Measurements from ENCODE around the gene PLP2. TPM values are rescaled to one million over a fixed set of nuclear protein-coding genes. Genes with fewer than 3 reads are reported as not detected.

PLP2 gene
- total RNA-seq, 1 experiment from 2014 or later = 308 TPM

DNA sequence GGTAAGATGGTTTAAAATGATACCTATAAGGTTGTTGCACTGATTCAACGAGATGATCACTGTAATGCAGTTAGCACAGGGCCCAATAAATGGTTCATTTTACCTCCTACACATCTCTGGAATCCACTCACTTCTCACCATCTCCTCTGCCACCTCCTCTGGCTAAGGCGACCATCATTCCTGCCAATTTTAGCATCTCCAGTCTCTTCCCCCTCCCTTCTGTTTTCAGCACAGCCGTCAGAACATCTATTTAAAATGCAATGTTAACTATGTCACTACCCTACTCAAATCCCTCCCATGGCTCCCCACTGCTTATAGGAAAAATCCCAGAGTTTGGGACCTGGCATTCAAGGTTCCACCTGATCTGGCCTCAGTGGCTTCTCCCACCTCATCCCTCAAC is 31.8 kb downstream of the PLP2 start:
- BruUV-seq (replicated peaks) = no TSS peak
- TF ChIP-seq, protein P1, sequence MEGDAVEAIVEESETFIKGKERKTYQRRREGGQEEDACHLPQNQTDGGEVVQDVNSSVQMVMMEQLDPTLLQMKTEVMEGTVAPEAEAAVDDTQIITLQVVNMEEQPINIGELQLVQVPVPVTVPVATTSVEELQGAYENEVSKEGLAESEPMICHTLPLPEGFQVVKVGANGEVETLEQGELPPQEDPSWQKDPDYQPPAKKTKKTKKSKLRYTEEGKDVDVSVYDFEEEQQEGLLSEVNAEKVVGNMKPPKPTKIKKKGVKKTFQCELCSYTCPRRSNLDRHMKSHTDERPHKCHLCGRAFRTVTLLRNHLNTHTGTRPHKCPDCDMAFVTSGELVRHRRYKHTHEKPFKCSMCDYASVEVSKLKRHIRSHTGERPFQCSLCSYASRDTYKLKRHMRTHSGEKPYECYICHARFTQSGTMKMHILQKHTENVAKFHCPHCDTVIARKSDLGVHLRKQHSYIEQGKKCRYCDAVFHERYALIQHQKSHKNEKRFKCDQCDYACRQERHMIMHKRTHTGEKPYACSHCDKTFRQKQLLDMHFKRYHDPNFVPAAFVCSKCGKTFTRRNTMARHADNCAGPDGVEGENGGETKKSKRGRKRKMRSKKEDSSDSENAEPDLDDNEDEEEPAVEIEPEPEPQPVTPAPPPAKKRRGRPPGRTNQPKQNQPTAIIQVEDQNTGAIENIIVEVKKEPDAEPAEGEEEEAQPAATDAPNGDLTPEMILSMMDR (IDR thresholded peaks at IDR 0.05; ENCODE audit: unreplicated experiment) = no peak
- Mint-ChIP-seq H3K27ac (ENCODE audit: low read depth, unreplicated experiment) (no peak overlapping the region), H3K4me1 (ENCODE audit: insufficient read depth, unreplicated experiment) (no peaks in the 10 kb centered on the region), H3K9me3 (ENCODE audit: unreplicated experiment) (peaks cover 2% of the 10 kb centered on the region), H3K4me3 (ENCODE audit: unreplicated experiment) (no peak overlapping the region), H3K27me3 (ENCODE audit: insufficient read depth, unreplicated experiment) (peaks cover 4% of the 10 kb centered on the region), H3K36me3 (ENCODE audit: insufficient read depth, unreplicated experiment) (no peaks in the 10 kb centered on the region)
- POLR2A ChIA-PET = no interaction called here
- CTCF ChIA-PET = no interaction called here
- intact Hi-C loops (cut with micrococcal nuclease) = no loop called here
- no peak for DNase-seq (ENCODE audit: unreplicated experiment)

GRCh38 chrX:49204017-49204416 is 32.3 kb downstream of the PLP2 start:
- H3K36me3 Mint-ChIP-seq (ENCODE audit: insufficient read depth, unreplicated experiment) = no peaks in the 10 kb centered on the region
- ChIA-PET CTCF (no interaction called here), POLR2A (no interaction called here)
- no peak for DNase-seq (ENCODE audit: unreplicated experiment)
- H3K4me1 Mint-ChIP-seq (ENCODE audit: insufficient read depth, unreplicated experiment) = no peaks in the 10 kb centered on the region
- TF ChIP-seq, protein P1 (IDR thresholded peaks at IDR 0.05; ENCODE audit: unreplicated experiment) = no peak
- intact Hi-C loops (cut with micrococcal nuclease) = no loop called here
- no peak overlapping the region for H3K4me3 Mint-ChIP-seq (ENCODE audit: unreplicated experiment)
- H3K27ac Mint-ChIP-seq (ENCODE audit: low read depth, unreplicated experiment) = no peak overlapping the region
- BruUV-seq (replicated peaks) = no TSS peak
- H3K27me3 Mint-ChIP-seq (ENCODE audit: insufficient read depth, unreplicated experiment) = no peaks in the 10 kb centered on the region
- no peaks in the 10 kb centered on the region for H3K9me3 Mint-ChIP-seq (ENCODE audit: unreplicated experiment)

DNA sequence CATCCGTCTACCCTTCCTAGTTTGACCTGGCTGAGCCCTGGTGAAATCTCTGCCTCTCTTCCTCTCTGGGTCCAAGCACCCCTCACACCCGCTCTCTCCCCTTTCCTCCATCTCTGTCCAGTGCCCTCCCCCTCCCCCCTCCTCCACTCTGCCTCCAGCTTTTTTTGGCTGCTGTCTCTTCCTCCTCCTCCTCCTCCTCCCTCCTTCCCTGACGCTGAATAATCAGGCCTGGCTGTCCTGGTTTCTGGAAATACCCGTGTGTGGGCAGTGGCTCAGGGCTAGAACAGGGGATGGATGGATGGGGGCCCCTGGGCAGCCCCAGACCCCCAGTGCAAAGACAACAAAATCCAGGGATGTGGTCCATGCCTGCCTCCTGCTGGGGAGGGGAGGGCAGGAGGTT is 33.0 kb downstream of the PLP2 start:
- H3K27me3 Mint-ChIP-seq (ENCODE audit: insufficient read depth, unreplicated experiment) = no peaks in the 10 kb centered on the region
- intact Hi-C loops (cut with micrococcal nuclease) = no loop called here
- no peaks in the 10 kb centered on the region for H3K36me3 Mint-ChIP-seq (ENCODE audit: insufficient read depth, unreplicated experiment)
- no peak overlapping the region for H3K4me3 Mint-ChIP-seq (ENCODE audit: unreplicated experiment)
- H3K4me1 Mint-ChIP-seq (ENCODE audit: insufficient read depth, unreplicated experiment) = no peaks in the 10 kb centered on the region
- no peaks in the 10 kb centered on the region for H3K9me3 Mint-ChIP-seq (ENCODE audit: unreplicated experiment)
- ChIA-PET CTCF (no interaction called here), POLR2A (interaction anchor here (0.7 kb wide), 1 partner anchor 44 kb away, joined by 5 read pairs; no protein-coding TSS in a partner anchor)
- DNase-seq (ENCODE audit: unreplicated experiment) = no peak
- no TSS peak for BruUV-seq (replicated peaks)
- TF ChIP-seq, protein P1 (IDR thresholded peaks at IDR 0.05; ENCODE audit: unreplicated experiment) = no peak
- H3K27ac Mint-ChIP-seq (ENCODE audit: low read depth, unreplicated experiment) = no peak overlapping the region

- TF ChIP-seq, protein P1 (IDR thresholded peaks at IDR 0.05; ENCODE audit: unreplicated experiment) = no peak
- Mint-ChIP-seq H3K36me3 (ENCODE audit: insufficient read depth, unreplicated experiment) (no peaks in the 10 kb centered on the region), H3K27ac (ENCODE audit: low read depth, unreplicated experiment) (no peak overlapping the region), H3K4me3 (ENCODE audit: unreplicated experiment) (no peak overlapping the region), H3K4me1 (ENCODE audit: insufficient read depth, unreplicated experiment) (no peaks in the 10 kb centered on the region), H3K27me3 (ENCODE audit: insufficient read depth, unreplicated experiment) (no peaks in the 10 kb centered on the region), H3K9me3 (ENCODE audit: unreplicated experiment) (no peaks in the 10 kb centered on the region)
- intact Hi-C loops (cut with micrococcal nuclease) = no loop called here
- no TSS peak for BruUV-seq (replicated peaks)
- DNase-seq (ENCODE audit: unreplicated experiment) = no peak
- ChIA-PET CTCF (interaction anchor here (0.7 kb wide), 1 partner anchor 24 kb away, joined by 3 read pairs; no protein-coding TSS in a partner anchor), POLR2A (interaction anchor here (0.7 kb wide), 1 partner anchor 43 kb away, joined by 5 read pairs; no protein-coding TSS in a partner anchor)
Measured at GRCh38 chrX:49205443-49205842, 33.7 kb downstream of the PLP2 start.

Data from MCF 10A (cell line).